ENCODE measurements around the gene GLI3. TPM values are rescaled to one million over a fixed set of nuclear protein-coding genes. Genes with fewer than 3 reads are reported as not detected.

Gene GLI3
- total and polyA plus RNA-seq, 10 of the 15 experiments (the other 5 are each of a cell fraction or from before 2014, with no cell fraction given) = 0.01 TPM; not detected in 8

GRCh38 chr7:42217548-42217947, 19.5 kb downstream of the GLI3 start (continued):
- TF ChIP-seq TBL1XR1 (IDR thresholded peaks at IDR 0.05; ENCODE audit: low read depth, low read length) (no peak), BRCA1 (IDR thresholded peaks at IDR 0.05; ENCODE audit: low read depth, low read length) (no peak), ZNF622 (IDR thresholded peaks at IDR 0.05) (no peak), MTA3 (IDR thresholded peaks at IDR 0.05; ENCODE audit: borderline replicate concordance, low read length) (no peak), SMC3 (IDR thresholded peaks at IDR 0.05; ENCODE audit: borderline replicate concordance, low read length) (no peak), BCLAF1 (IDR thresholded peaks at IDR 0.05) (no peak), IRF3 (IDR thresholded peaks at IDR 0.05) (no peak)

- SMC1A ChIA-PET (ENCODE audit: uncharacterized antibody, unreplicated experiment) = interaction anchor here (0.8 kb wide), 1 partner anchor 9 kb away, joined by 3 read pairs; no protein-coding TSS in a partner anchor
- Histone ChIP-seq H3K9ac (ENCODE audit: control insufficient read depth, insufficient read depth, low read length) (no peak overlapping the region), H2AFZ (ENCODE audit: control insufficient read depth, low read depth, low read length) (no peak overlapping the region), H3K4me2 (ENCODE audit: control insufficient read depth, insufficient read depth) (no peak overlapping the region), H3K27me3 (replicated peaks in 1 of 2; ENCODE audit: control insufficient read depth in 2 of 2, insufficient read depth in 2 of 2, low read length in 1 of 2) (0 out of 4 replicates have a peak, but pooled peaks cover 0 to 2% of the 10 kb centered on the region in 2 experiments), H3K27ac (ENCODE audit: control insufficient read depth, insufficient read depth) (no peak overlapping the region), H3K9me3 (replicated peaks; ENCODE audit: control insufficient read depth, insufficient read depth, low read length) (no peaks in the 10 kb centered on the region), H3K4me3 (no peak overlapping the region), H3K4me1 (ENCODE audit: control insufficient read depth, insufficient read depth, low read length) (no peaks in the 10 kb centered on the region), H3K36me3 (ENCODE audit: control insufficient read depth in 2 of 2, insufficient read depth in 2 of 2, low read length in 1 of 2) (no peaks in the 10 kb centered on the region), H4K20me1 (ENCODE audit: control insufficient read depth, insufficient read depth) (no peaks in the 10 kb centered on the region), H3K79me2 (ENCODE audit: control insufficient read depth, insufficient read depth, low read length) (no peaks in the 10 kb centered on the region)
- intact Hi-C loops (cut with micrococcal nuclease; ENCODE audit: unreplicated experiment) = no loop called here
- in situ Hi-C loops (cut with MboI) = no loop called here
- RAD21 ChIA-PET (ENCODE audit: unreplicated experiment) = no interaction called here
- CTCF ChIA-PET = no interaction called here
- FAIRE-seq (no peak), DNase-seq (ENCODE audit: low read depth, low spot score) (no peak), ATAC-seq (no peak)
- POLR2A ChIA-PET = no interaction called here
- WGBS (ENCODE audit: insufficient coverage, insufficient replicate concordance, low lambda C conversion rate, missing lambda C conversion rate) = 37% methylated on average over 6 of the region's 6 CpGs
- BruUV-seq (replicated peaks) = no TSS peak
- TF ChIP-seq SREBF2 (IDR thresholded peaks at IDR 0.05; ENCODE audit: low read length) (no peak), ZNF622 (IDR thresholded peaks at IDR 0.05) (no peak), YBX1 (IDR thresholded peaks at IDR 0.05) (no peak), CUX1 (IDR thresholded peaks at IDR 0.05; ENCODE audit: insufficient replicate concordance, low read depth, low read length) (no peak), SMARCA5 (IDR thresholded peaks at IDR 0.05) (no peak), IRF4 (IDR thresholded peaks at IDR 0.05; ENCODE audit: low read depth, low read length) (no peak), GATAD2B (conservative IDR thresholded peaks at IDR 0.05; ENCODE audit: low read depth) (no peak), SUZ12 (IDR thresholded peaks at IDR 0.05; ENCODE audit: unreplicated experiment) (no peak)
Observed at GRCh38 chr7:42217053-42217452, 20.0 kb downstream of the GLI3 start.

Measured in GM12878 (cell line).